HG03064 (cell line): ENCODE data around the gene TM9SF1.

Source experiments
- ATAC-seq: cut with Tn5 transposase; IDR thresholded peaks from one replicate; pipeline ENCODE4 v1.9.1; 2021; ENCODE audit warnings: low read depth; ENCODE audit not compliant: unreplicated experiment

Gene TM9SF1

GRCh38 chr14:24195186-24196070 is at the start of gene TM9SF1:
TSS of gene TM9SF1 (minus strand) at chr14:24195441. CDS start at chr14:24195019, 422 bp downstream.
- ATAC-seq = peak; percentile 80

GRCh38 chr14:24243336-24243836 is 48.1 kb upstream of the TM9SF1 start:
- ATAC-seq = no peak

GRCh38 chr14:24241829-24242443 is 46.7 kb upstream of the TM9SF1 start:
- ATAC-seq = peak; percentile 78

GRCh38 chr14:24240110-24240918 is 45.1 kb upstream of the TM9SF1 start:
- no peak for ATAC-seq

- no peak for ATAC-seq
These were observed 43.3 kb upstream of the TM9SF1 start for GRCh38 chr14:24238527-24239037.

- ATAC-seq = no peak
These were observed 42.9 kb upstream of the TM9SF1 start for GRCh38 chr14:24238123-24238522.

GRCh38 chr14:24237463-24237955 is 42.3 kb upstream of the TM9SF1 start:
- no peak for ATAC-seq

- no peak for ATAC-seq
These were observed 41.6 kb upstream of the TM9SF1 start for GRCh38 chr14:24236689-24237462.

GRCh38 chr14:24235804-24236688 is 40.8 kb upstream of the TM9SF1 start:
- no peak for ATAC-seq

GRCh38 chr14:24234095-24235005 is 39.1 kb upstream of the TM9SF1 start:
- ATAC-seq = no peak

- no peak for ATAC-seq
These were observed 38.3 kb upstream of the TM9SF1 start for GRCh38 chr14:24233538-24233866.

- peak; percentile 55 for ATAC-seq
These were observed 37.6 kb upstream of the TM9SF1 start, which contains the start of gene GMPR2 for GRCh38 chr14:24232645-24233537. TSS of gene GMPR2 (plus strand) at chr14:24232929. CDS start at chr14:24233254, 325 bp downstream.

- peak; percentile 72 for ATAC-seq
These were observed 36.9 kb upstream of the TM9SF1 start, which contains the start of gene NEDD8 for GRCh38 chr14:24232121-24232644. TSS of gene NEDD8 (minus strand) at chr14:24232367. CDS start at chr14:24232267, 100 bp downstream.

GRCh38 chr14:24231263-24232120 is 36.3 kb upstream of the TM9SF1 start:
- no peak for ATAC-seq

- no peak for ATAC-seq
These were observed 33.7 kb upstream of the TM9SF1 start for GRCh38 chr14:24228902-24229301.
